Measurements from ENCODE around the gene TRIM16. TPM values are rescaled to one million over a fixed set of nuclear protein-coding genes. Genes with fewer than 3 reads are reported as not detected.
"Not testable (repeated sequence)": the region's sequence is repeated elsewhere in the genome, so short reads cannot be mapped to it uniquely, and the experiment has no call there.

Gene TRIM16
- total and polyA plus RNA-seq, 4 donors = 8.1 to 20.3 (median 13.0) TPM

DNA sequence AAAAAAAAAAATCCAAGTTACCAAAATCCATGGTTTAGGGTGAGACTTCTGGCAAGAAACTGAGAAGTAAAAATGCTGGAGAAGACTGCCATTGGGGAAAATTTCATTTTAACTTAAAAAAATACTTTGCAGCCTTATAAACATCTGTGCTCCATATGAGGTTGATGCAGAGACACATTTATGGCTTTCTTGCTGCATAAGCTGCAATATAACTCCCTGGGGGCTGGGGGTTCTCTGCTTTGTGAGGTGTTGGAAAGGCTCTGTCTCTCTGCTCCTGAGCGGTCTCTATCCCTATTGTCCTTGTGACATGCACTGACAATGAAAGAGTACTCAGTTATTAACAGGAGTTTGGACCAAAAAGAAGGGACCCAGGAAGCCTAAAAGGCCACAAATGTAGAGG lies 71.0 kb downstream of the TRIM16 start:
- H3K9me3 ChIP-seq (ENCODE audit: control insufficient read depth, low read length); intact Hi-C loops (cut with DNase I); H3K27me3 ChIP-seq (ENCODE audit: control insufficient read depth in 1 of 2, insufficient read depth in 2 of 2, low read length in 1 of 2); H3K4me1 ChIP-seq (ENCODE audit: control insufficient read depth in 1 of 2, insufficient read depth in 2 of 2, low read length in 2 of 2); ATAC-seq (ENCODE audit: low FRiP score); DNase-seq; H3K27ac ChIP-seq (ENCODE audit: low read depth in 1 of 2, low read length in 2 of 2); H3K36me3 ChIP-seq (ENCODE audit: control insufficient read depth in 1 of 2, insufficient read depth in 2 of 2, low read length in 1 of 2); H3K4me3 ChIP-seq (ENCODE audit: low read length in 2 of 2): not testable (repeated sequence)
- 93 to 98% methylated on average over 1 of the region's 1 CpG for WGBS, 2 donors

DNA sequence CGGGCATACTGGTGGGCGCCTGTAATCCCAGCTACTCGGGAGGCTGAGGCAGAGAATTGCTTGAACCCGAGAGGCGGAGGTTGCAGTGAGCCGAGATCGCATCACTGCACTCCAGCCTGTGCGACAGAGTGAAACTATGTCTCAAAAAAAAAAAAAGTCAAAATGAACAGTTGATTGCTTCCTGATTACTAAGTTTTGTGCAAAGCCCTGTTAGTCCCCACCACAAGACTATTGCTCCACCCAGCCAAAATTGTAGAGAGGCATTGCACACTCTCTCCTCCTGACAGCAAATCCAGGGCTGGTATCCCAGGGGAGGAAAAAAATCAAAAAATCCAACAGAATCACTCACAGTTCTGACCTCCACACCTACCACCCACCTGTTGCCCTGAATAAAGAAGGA lies 91.2 kb downstream of the TRIM16 start:
- WGBS, 2 donors = 95 to 98% methylated on average over 5 to 8 of the region's 8 CpGs
- intact Hi-C loops (cut with DNase I) = not testable (repeated sequence)

DNA sequence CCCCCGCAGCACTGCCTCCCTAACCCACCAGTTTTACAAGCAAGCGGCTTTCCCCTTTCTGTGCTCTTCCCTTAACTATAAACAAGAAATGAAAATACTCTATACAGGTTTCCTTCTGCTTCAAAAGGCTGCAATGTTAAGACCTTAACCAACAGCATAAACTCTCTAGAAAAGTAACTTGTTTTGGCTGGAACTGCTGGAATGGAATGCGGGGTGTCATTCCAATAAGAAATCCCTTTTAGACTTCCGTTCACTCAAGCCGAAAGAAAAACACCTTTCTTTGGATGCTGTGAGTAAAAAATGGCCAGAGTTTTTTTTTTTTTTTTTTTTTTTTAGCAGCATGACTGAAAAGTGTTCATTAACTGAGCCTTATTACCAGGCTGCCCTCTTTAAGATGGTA lies 92.1 kb downstream of the TRIM16 start:
- intact Hi-C loops (cut with DNase I); ATAC-seq (ENCODE audit: low FRiP score): not testable (repeated sequence)
- 20 to 30% methylated on average over 5 of the region's 5 CpGs for WGBS, 2 donors

More for the DNA sequence above, 91.2 kb downstream of the TRIM16 start:
- H3K27me3 ChIP-seq (ENCODE audit: control insufficient read depth in 1 of 2, insufficient read depth in 2 of 2, low read length in 1 of 2); H3K9me3 ChIP-seq (ENCODE audit: control insufficient read depth, low read length); DNase-seq; H3K4me1 ChIP-seq (ENCODE audit: control insufficient read depth in 1 of 2, insufficient read depth in 2 of 2, low read length in 2 of 2); H3K4me3 ChIP-seq (ENCODE audit: low read length in 2 of 2); H3K27ac ChIP-seq (ENCODE audit: low read depth in 1 of 2, low read length in 2 of 2); ATAC-seq (ENCODE audit: low FRiP score); H3K36me3 ChIP-seq (ENCODE audit: control insufficient read depth in 1 of 2, insufficient read depth in 2 of 2, low read length in 1 of 2): not testable (repeated sequence)

DNA sequence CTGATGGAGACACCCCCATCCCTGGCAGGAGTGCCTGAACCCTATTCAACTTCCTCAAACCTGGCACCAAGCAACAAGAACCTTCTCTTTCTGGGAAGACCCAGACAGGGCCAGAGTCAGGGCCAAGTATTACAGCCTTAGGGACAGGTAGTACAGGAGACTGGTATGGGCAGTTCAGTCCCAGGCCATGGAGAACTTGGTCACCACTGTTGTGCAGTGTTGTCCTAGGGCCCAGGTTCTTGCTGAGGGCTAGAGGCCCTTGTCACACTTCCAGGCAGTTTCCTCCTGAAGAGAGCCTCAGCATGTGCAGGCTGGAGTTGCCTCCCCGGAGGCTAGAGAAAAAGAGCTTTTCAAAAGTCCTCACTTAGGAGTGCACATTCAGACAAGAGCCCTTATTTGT lies 93.3 kb downstream of the TRIM16 start:
- H3K9me3 ChIP-seq (ENCODE audit: control insufficient read depth, low read length); H3K27ac ChIP-seq (ENCODE audit: low read depth in 1 of 2, low read length in 2 of 2); H3K27me3 ChIP-seq (ENCODE audit: control insufficient read depth in 1 of 2, insufficient read depth in 2 of 2, low read length in 1 of 2); DNase-seq; intact Hi-C loops (cut with DNase I); H3K36me3 ChIP-seq (ENCODE audit: control insufficient read depth in 1 of 2, insufficient read depth in 2 of 2, low read length in 1 of 2); H3K4me3 ChIP-seq (ENCODE audit: low read length in 2 of 2); H3K4me1 ChIP-seq (ENCODE audit: control insufficient read depth in 1 of 2, insufficient read depth in 2 of 2, low read length in 2 of 2); ATAC-seq (ENCODE audit: low FRiP score): not testable (repeated sequence)
- WGBS, 2 donors = 85 to 93% methylated on average over 1 of the region's 1 CpG

More for the DNA sequence above, 92.1 kb downstream of the TRIM16 start:
- H3K4me3 ChIP-seq (ENCODE audit: low read length in 2 of 2); H3K36me3 ChIP-seq (ENCODE audit: control insufficient read depth in 1 of 2, insufficient read depth in 2 of 2, low read length in 1 of 2); H3K9me3 ChIP-seq (ENCODE audit: control insufficient read depth, low read length); H3K27me3 ChIP-seq (ENCODE audit: control insufficient read depth in 1 of 2, insufficient read depth in 2 of 2, low read length in 1 of 2); H3K4me1 ChIP-seq (ENCODE audit: control insufficient read depth in 1 of 2, insufficient read depth in 2 of 2, low read length in 2 of 2); DNase-seq; H3K27ac ChIP-seq (ENCODE audit: low read depth in 1 of 2, low read length in 2 of 2): not testable (repeated sequence)

DNA sequence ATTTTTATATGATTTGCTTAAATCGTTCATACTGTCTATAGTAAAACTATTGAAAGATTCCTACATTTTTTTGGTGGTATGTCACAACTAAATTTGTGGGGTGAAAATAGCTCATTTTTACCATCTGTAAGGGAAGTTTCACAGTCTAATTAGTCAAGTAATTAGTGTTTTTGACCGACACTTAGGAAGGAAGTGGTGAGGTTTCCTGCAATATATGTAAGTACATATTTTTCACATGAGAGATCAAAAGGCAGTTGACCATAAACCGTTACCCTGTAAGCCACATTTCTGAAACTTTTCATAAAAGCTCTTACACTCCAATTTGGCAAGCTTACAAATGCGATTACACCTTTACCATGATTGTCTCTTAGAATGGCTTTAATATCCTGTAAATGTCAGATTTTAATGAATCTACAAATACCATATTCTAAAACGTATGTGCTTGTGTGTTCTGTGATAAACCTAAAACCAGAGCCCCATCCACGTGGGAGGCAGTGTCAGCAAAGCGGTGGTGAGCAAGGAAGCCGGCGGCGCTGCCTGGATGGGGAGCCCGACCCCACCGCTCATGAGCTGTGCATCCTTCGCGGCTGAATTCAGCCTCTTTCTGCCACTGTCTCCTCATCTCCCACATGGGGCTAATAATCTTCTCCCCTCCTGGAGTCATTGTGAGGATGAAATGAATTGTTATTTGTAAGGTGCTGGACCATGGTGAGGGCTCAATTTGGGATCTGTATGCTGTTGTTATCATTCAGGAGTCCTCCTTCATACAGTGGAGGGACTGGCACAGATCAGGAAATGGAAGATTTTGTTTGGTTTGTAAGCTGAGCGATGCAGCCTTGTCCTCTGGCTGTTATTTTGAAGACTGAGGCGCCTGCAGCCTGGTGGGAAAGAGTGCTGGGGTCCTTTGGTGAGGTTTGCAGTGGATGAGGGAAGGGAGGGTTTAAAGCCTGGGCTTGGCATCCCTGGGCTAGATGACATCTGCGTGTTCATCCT lies 94.3 kb downstream of the TRIM16 start:
- H3K27ac ChIP-seq (ENCODE audit: low read depth in 1 of 2, low read length in 2 of 2); intact Hi-C loops (cut with DNase I); H3K4me1 ChIP-seq (ENCODE audit: control insufficient read depth in 1 of 2, insufficient read depth in 2 of 2, low read length in 2 of 2); ATAC-seq (ENCODE audit: low FRiP score); H3K9me3 ChIP-seq (ENCODE audit: control insufficient read depth, low read length); H3K27me3 ChIP-seq (ENCODE audit: control insufficient read depth in 1 of 2, insufficient read depth in 2 of 2, low read length in 1 of 2); H3K36me3 ChIP-seq (ENCODE audit: control insufficient read depth in 1 of 2, insufficient read depth in 2 of 2, low read length in 1 of 2); H3K4me3 ChIP-seq (ENCODE audit: low read length in 2 of 2); DNase-seq: not testable (repeated sequence)
- WGBS, 2 donors = 85 to 86% methylated on average over 11 to 13 of the region's 17 CpGs

DNA sequence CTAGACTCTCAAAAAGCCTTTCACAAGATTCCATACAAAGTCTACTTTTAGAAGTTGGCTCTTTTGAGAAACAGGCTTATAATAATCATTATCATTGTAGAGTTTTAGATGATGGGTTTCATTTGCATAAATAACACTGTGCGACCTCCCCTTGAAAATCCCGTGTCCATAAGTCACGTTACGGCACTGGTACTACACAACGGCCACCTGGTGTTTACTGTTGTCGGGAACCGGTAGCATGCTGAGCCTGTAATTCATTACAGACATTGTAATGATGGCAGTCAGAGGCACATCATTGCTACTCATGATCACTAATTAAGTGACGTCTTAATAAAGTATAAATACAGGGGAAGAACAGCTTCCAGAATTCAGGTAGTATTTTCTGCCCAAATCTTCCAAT lies 96.1 kb downstream of the TRIM16 start:
- H3K9me3 ChIP-seq (ENCODE audit: control insufficient read depth, low read length); intact Hi-C loops (cut with DNase I); H3K4me1 ChIP-seq (ENCODE audit: control insufficient read depth in 1 of 2, insufficient read depth in 2 of 2, low read length in 2 of 2); H3K4me3 ChIP-seq (ENCODE audit: low read length in 2 of 2); H3K27ac ChIP-seq (ENCODE audit: low read depth in 1 of 2, low read length in 2 of 2); DNase-seq; ATAC-seq (ENCODE audit: low FRiP score); H3K36me3 ChIP-seq (ENCODE audit: control insufficient read depth in 1 of 2, insufficient read depth in 2 of 2, low read length in 1 of 2); H3K27me3 ChIP-seq (ENCODE audit: control insufficient read depth in 1 of 2, insufficient read depth in 2 of 2, low read length in 1 of 2): not testable (repeated sequence)
- WGBS, 2 donors = 78 to 87% methylated on average over 8 of the region's 8 CpGs

DNA sequence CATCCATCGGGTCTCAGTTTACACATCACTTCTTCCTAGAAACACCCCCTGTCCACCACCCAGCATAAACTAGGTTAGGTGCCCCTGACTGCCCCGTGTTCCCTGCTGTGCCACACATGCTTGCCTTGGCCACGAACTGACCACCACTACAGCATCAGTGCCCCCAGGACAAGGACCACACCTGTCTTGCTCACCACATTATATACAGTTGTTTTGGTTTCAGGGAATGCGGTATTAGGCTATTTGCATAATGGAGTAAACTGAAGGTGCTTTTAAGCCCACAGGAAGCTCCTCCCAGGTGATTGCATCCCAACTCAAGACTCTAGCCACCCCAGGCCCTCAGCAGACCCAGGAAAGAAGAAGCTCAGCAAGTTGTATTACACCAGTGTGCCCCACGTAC lies 100.8 kb downstream of the TRIM16 start:
- H3K9me3 ChIP-seq (ENCODE audit: control insufficient read depth, low read length); intact Hi-C loops (cut with DNase I); DNase-seq; H3K36me3 ChIP-seq (ENCODE audit: control insufficient read depth in 1 of 2, insufficient read depth in 2 of 2, low read length in 1 of 2); H3K27ac ChIP-seq (ENCODE audit: low read depth in 1 of 2, low read length in 2 of 2); H3K4me3 ChIP-seq (ENCODE audit: low read length in 2 of 2); H3K27me3 ChIP-seq (ENCODE audit: control insufficient read depth in 1 of 2, insufficient read depth in 2 of 2, low read length in 1 of 2); H3K4me1 ChIP-seq (ENCODE audit: control insufficient read depth in 1 of 2, insufficient read depth in 2 of 2, low read length in 2 of 2); ATAC-seq (ENCODE audit: low FRiP score): not testable (repeated sequence)
- WGBS, 2 donors = 74 to 75% methylated on average over 2 to 3 of the region's 5 CpGs

DNA sequence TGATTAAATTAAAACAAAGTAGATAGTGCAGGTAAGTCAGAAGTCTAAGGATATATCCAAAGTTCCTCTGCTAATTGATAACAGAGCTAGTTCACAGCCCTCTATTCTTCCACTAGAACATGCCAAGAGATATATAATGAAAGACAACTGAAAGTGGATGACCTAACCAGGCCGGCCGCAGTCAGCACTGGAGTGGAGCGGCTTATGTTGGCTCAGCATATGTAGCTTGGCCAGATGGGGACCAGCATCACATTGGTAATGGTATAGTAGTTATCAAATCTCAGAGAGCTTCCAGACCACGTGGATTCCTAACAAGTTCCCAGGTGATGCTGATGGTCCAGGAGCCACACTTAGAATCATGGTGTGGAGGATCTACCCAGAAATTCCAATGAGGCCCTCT lies 102.6 kb downstream of the TRIM16 start:
- DNase-seq; H3K4me1 ChIP-seq (ENCODE audit: control insufficient read depth in 1 of 2, insufficient read depth in 2 of 2, low read length in 2 of 2); ATAC-seq (ENCODE audit: low FRiP score); intact Hi-C loops (cut with DNase I); H3K36me3 ChIP-seq (ENCODE audit: control insufficient read depth in 1 of 2, insufficient read depth in 2 of 2, low read length in 1 of 2); H3K9me3 ChIP-seq (ENCODE audit: control insufficient read depth, low read length); H3K27ac ChIP-seq (ENCODE audit: low read depth in 1 of 2, low read length in 2 of 2); H3K4me3 ChIP-seq (ENCODE audit: low read length in 2 of 2); H3K27me3 ChIP-seq (ENCODE audit: control insufficient read depth in 1 of 2, insufficient read depth in 2 of 2, low read length in 1 of 2): not testable (repeated sequence)
- 97 to 100% methylated on average over 1 to 4 of the region's 4 CpGs for WGBS, 2 donors
